ENCODE measurements around the gene SPATS1. TPM values are rescaled to one million over a fixed set of nuclear protein-coding genes. Genes with fewer than 3 reads are reported as not detected.

SPATS1 gene
- total and polyA plus RNA-seq, 11 donors = not detected

DNA sequence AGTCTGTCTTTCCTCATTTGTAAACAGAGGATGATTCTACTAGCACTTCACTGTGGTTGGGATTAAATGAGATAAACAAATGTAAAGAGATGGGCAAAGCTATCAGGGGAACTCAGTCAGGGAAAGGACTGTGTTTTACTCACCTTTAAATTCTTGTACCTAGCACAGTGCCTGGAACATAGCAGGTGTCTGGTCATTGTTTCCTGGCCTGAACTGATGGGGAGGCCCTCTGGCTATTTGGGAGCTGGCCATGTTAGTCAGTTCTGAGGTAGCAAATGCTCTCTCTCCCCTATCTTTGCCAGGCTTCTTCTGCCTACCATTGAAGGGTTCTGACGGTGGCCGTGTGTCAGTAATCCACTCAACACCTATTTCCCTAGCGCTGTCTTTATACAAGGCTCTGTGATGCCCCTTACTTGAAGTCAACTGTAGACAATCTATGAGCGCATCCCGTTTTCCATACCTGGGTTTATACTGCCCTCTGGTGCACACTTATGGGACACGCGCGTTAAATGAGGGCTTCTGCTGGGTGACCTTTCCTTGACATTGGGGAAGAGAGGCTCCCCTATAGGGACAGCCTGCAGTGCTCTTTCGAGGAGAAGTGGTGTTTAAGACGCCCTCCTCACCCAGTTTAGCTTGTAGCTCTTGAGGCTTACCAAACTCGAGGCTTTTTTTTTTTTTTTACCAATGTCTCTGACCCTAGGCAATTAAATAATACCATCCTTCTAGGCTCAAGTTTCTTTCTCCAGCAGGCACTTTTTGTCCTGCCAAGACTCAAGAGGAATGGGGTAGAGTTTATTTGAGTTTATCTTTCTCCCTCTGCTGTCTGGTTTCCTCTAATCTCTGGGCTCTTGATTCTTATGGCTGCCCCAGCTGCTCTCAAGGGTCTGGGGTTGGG lies 4.0 kb upstream of the SPATS1 start:
- H3K4me3 ChIP-seq = no peak overlapping the region
- TF ChIP-seq, protein P1, sequence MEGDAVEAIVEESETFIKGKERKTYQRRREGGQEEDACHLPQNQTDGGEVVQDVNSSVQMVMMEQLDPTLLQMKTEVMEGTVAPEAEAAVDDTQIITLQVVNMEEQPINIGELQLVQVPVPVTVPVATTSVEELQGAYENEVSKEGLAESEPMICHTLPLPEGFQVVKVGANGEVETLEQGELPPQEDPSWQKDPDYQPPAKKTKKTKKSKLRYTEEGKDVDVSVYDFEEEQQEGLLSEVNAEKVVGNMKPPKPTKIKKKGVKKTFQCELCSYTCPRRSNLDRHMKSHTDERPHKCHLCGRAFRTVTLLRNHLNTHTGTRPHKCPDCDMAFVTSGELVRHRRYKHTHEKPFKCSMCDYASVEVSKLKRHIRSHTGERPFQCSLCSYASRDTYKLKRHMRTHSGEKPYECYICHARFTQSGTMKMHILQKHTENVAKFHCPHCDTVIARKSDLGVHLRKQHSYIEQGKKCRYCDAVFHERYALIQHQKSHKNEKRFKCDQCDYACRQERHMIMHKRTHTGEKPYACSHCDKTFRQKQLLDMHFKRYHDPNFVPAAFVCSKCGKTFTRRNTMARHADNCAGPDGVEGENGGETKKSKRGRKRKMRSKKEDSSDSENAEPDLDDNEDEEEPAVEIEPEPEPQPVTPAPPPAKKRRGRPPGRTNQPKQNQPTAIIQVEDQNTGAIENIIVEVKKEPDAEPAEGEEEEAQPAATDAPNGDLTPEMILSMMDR (IDR thresholded peaks at IDR 0.05) = peak; percentile 51 to 79 (median 61)
- no peak for TF ChIP-seq POLR2A (IDR thresholded peaks at IDR 0.05)
- ATAC-seq (peak; percentile 57 to 83 (median 78)), DNase-seq (peak in 4 of 5 donors; percentile 44 to 58 (median 46))
- intact Hi-C loops (cut with DNase I) = loop anchor here (1.0 to 10.0 kb wide), 12 partner anchors 70 to 242 kb away; partner anchors contain the start of genes CAPN11 (in 1 of the 10) and NFKBIE (in 1 of the 10)
- no peaks in the 10 kb centered on the region for H3K9me3 ChIP-seq
- no peaks in the 10 kb centered on the region for H3K36me3 ChIP-seq
- H3K4me1 ChIP-seq = peaks cover 0 to 12% (median 5%) of the 10 kb centered on the region in 12 donors
- WGBS, 4 donors = 4 to 6% (median 5%) methylated on average over 11 of the region's 11 CpGs
- peak overlapping the region in 1 of 12 donors; percentile 42 for H3K27ac ChIP-seq
- peaks cover 0 to 7% (median 0%) of the 10 kb centered on the region in 9 donors for H3K27me3 ChIP-seq

DNA sequence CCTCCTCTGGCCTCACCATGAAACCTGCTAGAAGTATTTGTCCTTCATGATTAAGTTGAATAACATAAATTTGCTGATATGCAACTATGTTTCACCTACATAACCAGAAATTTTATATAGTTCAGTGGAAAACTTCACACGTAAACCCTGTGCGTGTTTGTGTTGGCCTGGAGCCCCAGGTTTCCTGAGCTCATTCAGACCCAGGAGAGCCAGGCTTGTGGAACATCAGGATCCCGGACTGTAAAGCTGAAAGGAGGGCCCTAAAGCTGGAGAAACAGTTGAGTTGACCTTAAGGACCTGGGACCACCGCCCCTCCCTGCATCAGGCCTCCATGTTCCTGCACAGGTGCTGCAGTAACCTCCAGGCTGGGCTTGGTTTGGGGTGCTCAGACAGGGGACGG lies 3.1 kb upstream of the SPATS1 start:
- no peaks in the 10 kb centered on the region for H3K36me3 ChIP-seq
- peaks cover 0 to 11% (median 0%) of the 10 kb centered on the region in 9 donors for H3K27me3 ChIP-seq
- intact Hi-C loops (cut with DNase I) = loop anchor here (2.0 to 10.0 kb wide), 11 partner anchors 70 to 242 kb away; partner anchors contain the start of genes CAPN11 (in 1 of the 10) and NFKBIE (in 1 of the 10)
- H3K4me1 ChIP-seq = peaks cover 0 to 12% (median 5%) of the 10 kb centered on the region in 12 donors
- 76 to 88% (median 83%) methylated on average over 4 to 5 of the region's 5 CpGs for WGBS, 4 donors
- H3K27ac ChIP-seq = no peak overlapping the region
- no peak overlapping the region for H3K4me3 ChIP-seq
- ATAC-seq = no peak
- DNase-seq = no peak
- no peaks in the 10 kb centered on the region for H3K9me3 ChIP-seq
- TF ChIP-seq, protein P1 (IDR thresholded peaks at IDR 0.05) = no peak
- TF ChIP-seq POLR2A (IDR thresholded peaks at IDR 0.05) = no peak

DNA sequence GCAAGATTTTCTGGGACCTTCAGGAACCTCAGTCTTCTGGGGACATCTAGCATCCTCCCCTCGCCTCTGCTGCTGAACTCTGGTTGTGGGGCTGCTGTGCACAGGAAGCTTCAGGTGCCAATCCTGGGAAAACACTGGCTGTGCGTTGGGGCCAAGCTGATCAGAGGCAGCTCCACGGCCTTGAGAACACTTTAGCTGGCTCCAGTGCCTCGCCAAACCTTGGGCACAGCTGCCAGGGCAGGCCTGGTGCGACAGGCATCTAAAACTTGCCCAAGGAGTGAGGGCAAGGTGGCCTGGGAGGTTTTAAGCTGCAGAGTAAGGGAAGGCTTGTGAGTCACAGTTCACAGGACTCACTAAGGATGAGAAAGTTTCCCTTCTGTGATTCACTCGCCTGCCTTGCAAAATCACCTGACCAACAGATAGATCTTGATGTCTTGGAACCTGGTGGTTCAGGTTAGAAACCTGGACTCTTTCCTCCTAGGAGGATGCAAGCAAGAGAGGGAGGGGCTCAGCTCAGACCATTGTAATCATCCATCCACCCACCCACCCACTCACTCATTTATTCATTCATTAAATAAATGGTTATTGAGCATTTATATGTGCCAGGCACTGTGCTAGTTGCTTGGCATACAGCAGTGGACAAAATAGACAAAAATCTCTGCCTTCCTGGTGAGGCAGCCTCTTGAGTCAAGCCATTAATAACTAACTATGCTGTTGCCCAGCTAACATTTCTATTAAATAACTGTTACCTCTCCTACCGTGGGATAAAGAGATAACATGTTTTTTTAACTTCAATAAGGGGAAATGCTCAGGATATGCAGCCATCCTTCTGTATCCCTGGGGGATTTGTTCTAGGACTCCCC lies 2.5 kb upstream of the SPATS1 start:
- intact Hi-C loops (cut with DNase I) = loop anchor here (2.0 to 10.0 kb wide), 11 partner anchors 71 to 243 kb away; partner anchors contain the start of genes CAPN11 (in 1 of the 10) and NFKBIE (in 1 of the 10)
- Histone ChIP-seq H3K27ac (no peak overlapping the region), H3K4me1 (peaks cover 0 to 12% (median 5%) of the 10 kb centered on the region in 12 donors), H3K9me3 (no peaks in the 10 kb centered on the region), H3K27me3 (peaks cover 0 to 17% (median 0%) of the 10 kb centered on the region in 9 donors), H3K36me3 (no peaks in the 10 kb centered on the region), H3K4me3 (no peak overlapping the region)
- no peak for DNase-seq
- TF ChIP-seq POLR2A (IDR thresholded peaks at IDR 0.05) = no peak
- TF ChIP-seq, protein P1 (IDR thresholded peaks at IDR 0.05) = no peak
- 66 to 80% (median 77%) methylated on average over 6 to 7 of the region's 7 CpGs for WGBS, 4 donors
- no peak for ATAC-seq

Measured in heart left ventricle (tissue), 16 donors.